H1 (cell line): ENCODE data around the gene TACR2. TPM values are rescaled to one million over a fixed set of nuclear protein-coding genes. Genes with fewer than 3 reads are reported as not detected.

Experiments
- CTCF ChIA-PET: fragments of 300-600 bp; sonication (Branson Sonifier 250); formaldehyde crosslinking; loops from one replicate; lab custom pipeline; 2021; ENCODE audit not compliant: partially characterized antibody; lab: Charles Lee
- POLR2A ChIA-PET: fragments of 300-600 bp; sonication (Branson Sonifier 250); formaldehyde crosslinking; loops from one replicate; lab custom pipeline; 2021; ENCODE audit warnings: inconsistent platforms; ENCODE audit not compliant: partially characterized antibody; lab: Charles Lee
- DNase-seq, 2 experiments: peaks; one replicate each; pipeline versions ENCODE4 v3.0.0 to v3.0.0-alpha.2; 2010 to 2022; ENCODE audit warnings: low spot score in 2 of 2, low read depth in 1 of 2, mixed read lengths in 1 of 2
- FAIRE-seq: peaks from 2 replicates; lab custom pipeline; 2011; peaks lifted over from hg19 to GRCh38; lab: Jason Lieb, UNC
- H2AFZ ChIP-seq: 2 replicates; pipeline ENCODE4 v1.8.1; 2012; ENCODE audit warnings: low read length, inconsistent platforms
- H2AK5ac ChIP-seq: 2 replicates; pipeline ENCODE4 v1.6.1; 2013; ENCODE audit warnings: low read depth, low read length
- H2BK120ac ChIP-seq: replicated peaks from 2 replicates; pipeline ENCODE3; 2013; ENCODE audit warnings: low read depth, low read length, inconsistent platforms
- H2BK12ac ChIP-seq: 2 replicates; pipeline ENCODE4 v1.6.1; 2013; ENCODE audit warnings: low read depth, low read length
- H2BK15ac ChIP-seq: 2 replicates; pipeline ENCODE4 v1.6.1; 2013; ENCODE audit warnings: low read length
- H2BK20ac ChIP-seq: 2 replicates; pipeline ENCODE4 v1.6.1; 2013; ENCODE audit warnings: low read length
- H2BK5ac ChIP-seq: 2 replicates; pipeline ENCODE4 v1.6.1; 2013; ENCODE audit warnings: low read depth, low read length
- H3K14ac ChIP-seq: 2 replicates; pipeline ENCODE4 v1.6.1; 2013; ENCODE audit warnings: inconsistent platforms; ENCODE audit not compliant: insufficient read length
- H3K18ac ChIP-seq: 2 replicates; pipeline ENCODE4 v1.6.1; 2013; ENCODE audit warnings: low read length; ENCODE audit errors: extremely low read depth
- H3K23ac ChIP-seq: 2 replicates; pipeline ENCODE4 v1.6.1; 2013; ENCODE audit warnings: inconsistent platforms; ENCODE audit not compliant: insufficient read length
- H3K23me2 ChIP-seq: 2 replicates; pipeline ENCODE4 v1.6.1; 2013; ENCODE audit warnings: low read depth, low read length
- H3K27ac ChIP-seq: 2 replicates; pipeline ENCODE4 v1.6.1; 2011; ENCODE audit warnings: low read depth, low read length, inconsistent platforms
- H3K27me3 ChIP-seq, 4 experiments: replicated peaks in 1 of 4; 1 replicate in 1 of 4; 2 replicates in 3 of 4; pipeline versions ENCODE4 v1.6.1 to v1.8.1; 2011 to 2013; ENCODE audit warnings: low read length in 3 of 4, mild to moderate bottlenecking in 3 of 4, inconsistent platforms in 2 of 4, mixed read lengths in 2 of 4, moderate library complexity in 1 of 4; ENCODE audit not compliant: control insufficient read depth in 3 of 4, insufficient read depth in 3 of 4; ENCODE audit errors: extremely low read depth in 1 of 4
- H3K36me3 ChIP-seq, 4 experiments: 2 replicates each; pipeline versions ENCODE4 v1.6.1 to v1.8.1; 2011 to 2013; ENCODE audit warnings: mild to moderate bottlenecking in 4 of 4, low read length in 3 of 4, moderate library complexity in 2 of 4, control low read depth in 1 of 4, inconsistent platforms in 1 of 4; ENCODE audit not compliant: insufficient read depth in 4 of 4, control insufficient read depth in 2 of 4
- H3K4ac ChIP-seq: replicated peaks from 2 replicates; pipeline ENCODE3; 2013; ENCODE audit warnings: low read length, low read depth, mixed read lengths, inconsistent platforms; ENCODE audit not compliant: insufficient read length
- H3K4me1 ChIP-seq, 4 experiments: replicated peaks in 1 of 4; 1 replicate in 1 of 4; 2 replicates in 3 of 4; pipeline versions ENCODE4 v1.6.1 to v1.8.1; 2011 to 2013; ENCODE audit warnings: low read length in 3 of 4, inconsistent platforms in 2 of 4, mixed read lengths in 1 of 4; ENCODE audit not compliant: insufficient read depth in 4 of 4, control insufficient read depth in 3 of 4
- H3K4me2 ChIP-seq, 2 experiments: 2 replicates each; pipeline versions ENCODE4 v1.6.1 to v1.8.1; 2011 to 2013; ENCODE audit warnings: low read depth in 2 of 2, low read length in 2 of 2, control low read depth in 1 of 2, inconsistent platforms in 1 of 2, mild to moderate bottlenecking in 1 of 2; ENCODE audit not compliant: insufficient read depth in 1 of 2
- H3K4me3 ChIP-seq, 4 experiments: fragments of 200-600, 300-600 bp in 1 of 4; sonication (generic), shearing (Covaris generic), sonication (Bioruptor Twin) in 1 of 4; 2 replicates each; pipeline versions ENCODE4 v1.5.1 to v1.8.1; 2011 to 2016; ENCODE audit warnings: low read length in 4 of 4, low read depth in 3 of 4, control low read depth in 2 of 4, inconsistent platforms in 2 of 4, mild to moderate bottlenecking in 2 of 4, mixed read lengths in 1 of 4, moderate library complexity in 1 of 4; ENCODE audit not compliant: insufficient read depth in 2 of 4; ENCODE audit errors: extremely low read depth in 1 of 4
- H3K56ac ChIP-seq: replicated peaks from 2 replicates; pipeline ENCODE3; 2013; ENCODE audit warnings: low read depth, mild to moderate bottlenecking, mixed read lengths, low read length, inconsistent platforms; ENCODE audit not compliant: insufficient read length
- H3K79me1 ChIP-seq: 2 replicates; pipeline ENCODE4 v1.6.1; 2013; ENCODE audit warnings: low read depth, low read length, control low read depth
- H3K79me2 ChIP-seq, 2 experiments: 2 replicates each; pipeline versions ENCODE4 v1.6.1 to v1.8.1; 2012 to 2013; ENCODE audit warnings: low read length in 2 of 2, mild to moderate bottlenecking in 2 of 2, inconsistent platforms in 1 of 2; ENCODE audit not compliant: insufficient read depth in 2 of 2, control insufficient read depth in 1 of 2
- H3K9ac ChIP-seq, 4 experiments: replicated peaks in 1 of 4; 1 replicate in 1 of 4; 2 replicates in 3 of 4; pipeline versions ENCODE4 v1.6.1 to v1.8.1; 2011 to 2013; ENCODE audit warnings: low read depth in 3 of 4, low read length in 3 of 4, control low read depth in 2 of 4, mild to moderate bottlenecking in 2 of 4, moderate library complexity in 2 of 4, inconsistent platforms in 1 of 4; ENCODE audit errors: extremely low read depth in 1 of 4
- H3K9me3 ChIP-seq, 2 experiments: 2 replicates each; pipeline versions ENCODE4 v1.6.1 to v1.8.1; 2012 to 2013; ENCODE audit warnings: mild to moderate bottlenecking in 2 of 2, moderate library complexity in 2 of 2, control low read depth in 1 of 2, inconsistent platforms in 1 of 2, low read depth in 1 of 2, low read length in 1 of 2, mixed read lengths in 1 of 2; ENCODE audit not compliant: insufficient read depth in 2 of 2
- H4K20me1 ChIP-seq, 2 experiments: replicated peaks in 1 of 2; 2 replicates each; pipeline versions ENCODE3 to v1.8.1; 2011 to 2013; ENCODE audit warnings: inconsistent platforms in 2 of 2, low read length in 2 of 2, mild to moderate bottlenecking in 1 of 2; ENCODE audit not compliant: insufficient read depth in 2 of 2, control insufficient read depth in 1 of 2
- H4K5ac ChIP-seq: 2 replicates; pipeline ENCODE4 v1.6.1; 2013; ENCODE audit warnings: low read length, low read depth, mixed read lengths, inconsistent platforms; ENCODE audit not compliant: insufficient read length
- H4K8ac ChIP-seq: 2 replicates; pipeline ENCODE4 v1.8.0; 2013; ENCODE audit warnings: mild to moderate bottlenecking, moderate library complexity, low read length, inconsistent platforms; ENCODE audit not compliant: insufficient read depth; ENCODE audit errors: extremely low read depth
- H4K91ac ChIP-seq: replicated peaks from 2 replicates; pipeline ENCODE3; 2013; ENCODE audit warnings: low read length, mixed read lengths, inconsistent platforms; ENCODE audit not compliant: insufficient read length
- CEBPB ChIP-seq: IDR thresholded peaks from 2 replicates; pipeline ENCODE4 v1.6.1; 2012; ENCODE audit warnings: low read depth, low read length
- CHD1 ChIP-seq: IDR thresholded peaks from 2 replicates; pipeline ENCODE4 v1.6.1; 2012; ENCODE audit warnings: low read depth, low read length, improper control_type of control experiment
- CTCF ChIP-seq, 3 experiments: IDR thresholded peaks; 1 replicate in 2 of 3; 2 replicates in 1 of 3; pipeline versions ENCODE4 v1.5.1 to v1.6.1; 2011; ENCODE audit warnings: low read length in 3 of 3, mild to moderate bottlenecking in 3 of 3, inconsistent platforms in 2 of 3, low read depth in 1 of 3, moderate library complexity in 1 of 3; ENCODE audit not compliant: insufficient read depth in 1 of 3; ENCODE audit errors: control extremely low read depth in 1 of 3
- NANOG ChIP-seq: IDR thresholded peaks from 2 replicates; pipeline ENCODE4 v1.6.1; 2011; ENCODE audit warnings: low read length, low read depth, mild to moderate bottlenecking, inconsistent platforms; ENCODE audit not compliant: insufficient read depth, poor library complexity, severe bottlenecking
- PHF8 ChIP-seq: fragments of 200-600 bp; sonication (generic); conservative IDR thresholded peaks from 2 replicates; pipeline ENCODE4 v1.7.1; 2012; ENCODE audit warnings: low read depth, mild to moderate bottlenecking, inconsistent platforms, low read length, moderate library complexity
- POLR2A ChIP-seq, 2 experiments: IDR thresholded peaks; 1 replicate in 1 of 2; 2 replicates in 1 of 2; pipeline ENCODE4 v1.6.1; 2011; ENCODE audit warnings: low read depth in 2 of 2, low read length in 2 of 2, mild to moderate bottlenecking in 2 of 2; ENCODE audit errors: control extremely low read depth in 1 of 2
- RBBP5 ChIP-seq: IDR thresholded peaks from 2 replicates; pipeline ENCODE4 v1.7.1; 2012; ENCODE audit warnings: low read depth, mild to moderate bottlenecking, inconsistent platforms, low read length, moderate library complexity, borderline replicate concordance
- SRF ChIP-seq: IDR thresholded peaks from 2 replicates; pipeline ENCODE4 v1.6.1; 2011; ENCODE audit warnings: mild to moderate bottlenecking, low read depth, low read length, moderate library complexity
- WGBS, 2 experiments: shearing (Covaris generic) in 1 of 2; methylation state at CpG; one replicate each; pipeline versions ENCODE4 v1.1.6 to v1.1.7; 2013 to 2015; ENCODE audit warnings: low lambda C conversion rate in 2 of 2, mixed read lengths in 2 of 2, inconsistent platforms in 1 of 2, low coverage in 1 of 2, missing lambda C conversion rate in 1 of 2; ENCODE audit not compliant: insufficient replicate concordance in 2 of 2, insufficient coverage in 1 of 2, insufficient read length in 1 of 2; ENCODE audit errors: extremely low coverage in 1 of 2, missing lambda C conversion rate in 1 of 2; 5-methylcytosine and 5-hydroxymethylcytosine counted together
- polyA plus RNA-seq, 7 experiments: library from polyadenylated mRNA; depleted of rRNA in 3 of 7; stranded (reverse) in 5 of 7; unstranded in 2 of 7; fragments of >200 nt in 5 of 7; fragments of 200-250 nt in 2 of 7; gene quantifications; 1 replicate in 5 of 7; 2 replicates in 1 of 7; 4 replicates in 1 of 7; pipeline versions ENCODE4 v1.2.1 to v1.2.3, GENCODE V29; 2011 to 2013; ENCODE audit warnings: missing spikeins in 2 of 7, mixed read lengths in 2 of 7
- total RNA-seq: library from RNA; stranded (reverse); fragmentation: NEBNext Ultra II Directional; extraction: Animal tissue kit (Norgen Biotek cat#: 25700); gene quantifications from 2 replicates; pipeline ENCODE4 v1.2.1, GENCODE V29; 2021

Gene TACR2
- total and polyA plus RNA-seq, 2 of the 8 experiments (the other 6 are each of a cell fraction or from before 2014, with no cell fraction given): 0.06 TPM; not detected in 1

- no peak overlapping the region for H3K56ac ChIP-seq
- no peaks in the 10 kb centered on the region for H3K27me3 ChIP-seq
- no peak overlapping the region for H2BK12ac ChIP-seq
- H2BK15ac ChIP-seq: no peak overlapping the region
- no peaks in the 10 kb centered on the region for H3K79me2 ChIP-seq
- POLR2A ChIA-PET: interaction anchor here (1.1 kb wide), 1 partner anchor 12 kb away, joined by 3 read pairs; no protein-coding TSS in a partner anchor
- DNase-seq (no peak), FAIRE-seq (no peak)
- no peak overlapping the region for H3K14ac ChIP-seq
- H3K23ac ChIP-seq: no peak overlapping the region
- H2BK120ac ChIP-seq: no peak overlapping the region
- H3K9ac ChIP-seq: no peak overlapping the region
- no peak overlapping the region for H4K8ac ChIP-seq
- WGBS, 2 experiments: 95% methylated on average over 14 of the region's 14 CpGs; no CpG with 5 or more reads in 1 of the 2 experiments
- no peaks in the 10 kb centered on the region for H3K4me1 ChIP-seq
- H4K91ac ChIP-seq: no peak overlapping the region
- H3K4ac ChIP-seq: no peak overlapping the region
- no peaks in the 10 kb centered on the region for H3K36me3 ChIP-seq
- H3K23me2 ChIP-seq: no peaks in the 10 kb centered on the region; the same call in 1 of the 2 replicates
- H3K9me3 ChIP-seq: no peaks in the 10 kb centered on the region
- no peaks in the 10 kb centered on the region for H4K20me1 ChIP-seq
- H3K27ac ChIP-seq: no peak overlapping the region
- no peak overlapping the region for H3K4me2 ChIP-seq
- H3K4me3 ChIP-seq: no peak overlapping the region
- H2BK20ac ChIP-seq: no peak overlapping the region
- H2BK5ac ChIP-seq: no peak overlapping the region
- H3K79me1 ChIP-seq: no peaks in the 10 kb centered on the region
- no peak overlapping the region for H2AK5ac ChIP-seq
- H3K18ac ChIP-seq: no peak overlapping the region
- H4K5ac ChIP-seq: no peak overlapping the region
- H2AFZ ChIP-seq: no peak overlapping the region
- CTCF ChIA-PET: interaction anchor here (1.4 to 2.7 kb wide), 4 partner anchors 8 to 201 kb away, joined by 4 to 21 read pairs (median 8); partner anchors contain the start of gene TSPAN15
- TF ChIP-seq PHF8: no peak
- no peak for TF ChIP-seq CHD1
- TF ChIP-seq RBBP5: no peak
- TF ChIP-seq CTCF (IDR thresholded peaks at IDR 0.05; ENCODE audit: control extremely low read depth in 1 of 3, insufficient read depth in 1 of 3, low read depth in 1 of 3, low read length in 3 of 3): no peak
- no peak for TF ChIP-seq POLR2A (IDR thresholded peaks at IDR 0.05; ENCODE audit: control extremely low read depth in 1 of 2, low read depth in 2 of 2, low read length in 2 of 2)
- no peak for TF ChIP-seq SRF
- TF ChIP-seq NANOG: no peak
- TF ChIP-seq CEBPB: no peak
Observed at GRCh38 chr10:69435966-69436520, 19.3 kb upstream of the TACR2 start.
